H9 (cell line): Measurements from ENCODE around the gene EHBP1. TPM values are rescaled to one million over a fixed set of nuclear protein-coding genes. Genes with fewer than 3 reads are reported as not detected.

Source experiments
- DNase-seq: peaks from one replicate; pipeline ENCODE4 v3.0.0-alpha.2; 2017
- H2AFZ ChIP-seq: one replicate; pipeline ENCODE4 v1.6.1; 2013; ENCODE audit warnings: mild to moderate bottlenecking, low read length, control low read depth, moderate library complexity
- H2AK5ac ChIP-seq: 2 replicates; pipeline ENCODE4 v1.6.1; 2013; ENCODE audit warnings: low read length, control low read depth, mixed read lengths; ENCODE audit not compliant: insufficient read length
- H2BK120ac ChIP-seq: one replicate; pipeline ENCODE4 v1.6.1; 2013; ENCODE audit warnings: low read depth, mild to moderate bottlenecking, low read length, control low read depth, inconsistent platforms; ENCODE audit not compliant: poor library complexity, severe bottlenecking
- H2BK12ac ChIP-seq: 2 replicates; pipeline ENCODE4 v1.6.1; 2013; ENCODE audit warnings: low read length, control low read depth, mixed read lengths, low read depth; ENCODE audit not compliant: insufficient read length
- H2BK15ac ChIP-seq: 2 replicates; pipeline ENCODE4 v1.6.1; 2013; ENCODE audit warnings: low read depth, low read length, control low read depth
- H2BK20ac ChIP-seq: one replicate; pipeline ENCODE4 v1.6.1; 2013; ENCODE audit warnings: low read depth, mild to moderate bottlenecking, low read length, control low read depth, inconsistent platforms; ENCODE audit not compliant: poor library complexity, severe bottlenecking
- H2BK5ac ChIP-seq: 2 replicates; pipeline ENCODE4 v1.6.1; 2013; ENCODE audit warnings: low read length, control low read depth, mixed read lengths; ENCODE audit not compliant: insufficient read length
- H3K14ac ChIP-seq: 2 replicates; pipeline ENCODE4 v1.6.1; 2013; ENCODE audit warnings: low read length, control low read depth; ENCODE audit not compliant: insufficient read depth
- H3K18ac ChIP-seq: 2 replicates; pipeline ENCODE4 v1.6.1; 2013; ENCODE audit warnings: low read depth, mild to moderate bottlenecking, mixed read lengths, low read length, control low read depth; ENCODE audit not compliant: insufficient read length
- H3K23ac ChIP-seq: 2 replicates; pipeline ENCODE4 v1.6.1; 2013; ENCODE audit warnings: low read length, control low read depth, mixed read lengths, low read depth; ENCODE audit not compliant: insufficient read length
- H3K23me2 ChIP-seq: 2 replicates; pipeline ENCODE4 v1.6.1; 2013; ENCODE audit warnings: low read depth, mild to moderate bottlenecking, mixed read lengths, low read length, control low read depth; ENCODE audit not compliant: insufficient read length, poor library complexity, severe bottlenecking
- H3K27ac ChIP-seq: 2 replicates; pipeline ENCODE4 v1.5.1; 2013; ENCODE audit warnings: low read length, control low read depth, mixed read lengths, low read depth; ENCODE audit not compliant: insufficient read length
- H3K27me3 ChIP-seq: 2 replicates; pipeline ENCODE4 v1.6.1; 2013; ENCODE audit warnings: low read length, control low read depth, inconsistent platforms; ENCODE audit not compliant: insufficient read depth
- H3K4ac ChIP-seq: 2 replicates; pipeline ENCODE4 v1.6.1; 2013; ENCODE audit warnings: low read depth, mild to moderate bottlenecking, control low read depth, inconsistent platforms, low read length, moderate library complexity
- H3K4me1 ChIP-seq: 2 replicates; pipeline ENCODE4 v1.6.1; 2013; ENCODE audit warnings: low read length, control low read depth, inconsistent platforms; ENCODE audit not compliant: insufficient read depth
- H3K4me2 ChIP-seq: 2 replicates; pipeline ENCODE4 v1.6.1; 2013; ENCODE audit warnings: low read length, control low read depth, mixed read lengths; ENCODE audit not compliant: insufficient read length, insufficient read depth
- H3K56ac ChIP-seq: 2 replicates; pipeline ENCODE4 v1.6.1; 2013; ENCODE audit warnings: low read depth, mild to moderate bottlenecking, mixed read lengths, low read length, control low read depth; ENCODE audit not compliant: insufficient read length
- H3K79me1 ChIP-seq: 2 replicates; pipeline ENCODE4 v1.6.1; 2013; ENCODE audit warnings: low read depth, mild to moderate bottlenecking, moderate library complexity, low read length, control low read depth, inconsistent platforms; ENCODE audit not compliant: insufficient read depth, poor library complexity, severe bottlenecking
- H3K79me2 ChIP-seq: 2 replicates; pipeline ENCODE4 v1.6.1; 2013; ENCODE audit warnings: low read length, control low read depth, inconsistent platforms; ENCODE audit not compliant: insufficient read depth
- H3K9ac ChIP-seq: 2 replicates; pipeline ENCODE4 v1.6.1; 2013; ENCODE audit warnings: low read length, control low read depth, mixed read lengths; ENCODE audit not compliant: insufficient read length; ENCODE audit errors: extremely low read depth
- H3K9me3 ChIP-seq: one replicate; pipeline ENCODE4 v1.6.1; 2013; ENCODE audit warnings: low read depth, low read length, inconsistent platforms; ENCODE audit not compliant: control insufficient read depth
- H3T11ph ChIP-seq: one replicate; pipeline ENCODE4 v1.6.1; 2013; ENCODE audit warnings: mild to moderate bottlenecking, low read length, control low read depth, inconsistent platforms
- H4K20me1 ChIP-seq: one replicate; pipeline ENCODE4 v1.6.1; 2013; ENCODE audit not compliant: control insufficient read depth, insufficient read length, insufficient read depth
- H4K5ac ChIP-seq: 2 replicates; pipeline ENCODE4 v1.6.1; 2013; ENCODE audit warnings: low read depth, mild to moderate bottlenecking, mixed read lengths, low read length, control low read depth; ENCODE audit not compliant: insufficient read length
- H4K8ac ChIP-seq: replicated peaks from 2 replicates; pipeline ENCODE4 v1.6.1; 2013; ENCODE audit warnings: low read length, control low read depth, mixed read lengths, low read depth; ENCODE audit not compliant: insufficient read length
- H4K91ac ChIP-seq: 2 replicates; pipeline ENCODE4 v1.6.1; 2013; ENCODE audit warnings: low read depth, mild to moderate bottlenecking, moderate library complexity, mixed read lengths, low read length, control low read depth; ENCODE audit not compliant: insufficient read length
- H3K27ac Mint-ChIP-seq, 3 experiments: 2 replicates in 2 of 3; 3 replicates in 1 of 3; pipeline ENCODE4 v1.8.0; 2020 to 2021; ENCODE audit warnings: mixed read lengths in 3 of 3, mild to moderate bottlenecking in 1 of 3, moderate library complexity in 1 of 3
- H3K27me3 Mint-ChIP-seq: 2 replicates; pipeline ENCODE4 v1.8.0; 2021; ENCODE audit warnings: low read depth, mild to moderate bottlenecking, moderate library complexity, mixed read lengths
- H3K36me3 Mint-ChIP-seq, 3 experiments: 2 replicates in 2 of 3; 3 replicates in 1 of 3; pipeline ENCODE4 v1.8.0; 2020 to 2021; ENCODE audit warnings: low read depth in 3 of 3, mixed read lengths in 3 of 3; ENCODE audit not compliant: insufficient read depth in 1 of 3
- H3K4me1 Mint-ChIP-seq, 2 experiments: 2 replicates each; pipeline ENCODE4 v1.8.0; 2020; ENCODE audit warnings: mixed read lengths in 2 of 2
- H3K4me3 Mint-ChIP-seq, 2 experiments: 2 replicates in 1 of 2; 3 replicates in 1 of 2; pipeline ENCODE4 v1.8.0; 2020 to 2021; ENCODE audit warnings: mild to moderate bottlenecking in 2 of 2, mixed read lengths in 2 of 2, moderate library complexity in 1 of 2
- H3K9me3 Mint-ChIP-seq, 2 experiments: 2 replicates in 1 of 2; 3 replicates in 1 of 2; pipeline ENCODE4 v1.8.0; 2020; ENCODE audit warnings: mild to moderate bottlenecking in 2 of 2, mixed read lengths in 2 of 2, moderate library complexity in 1 of 2
- CTCF ChIP-seq: fragments of 200-600 bp; sonication (generic); conservative IDR thresholded peaks from 3 replicates; pipeline ENCODE4 v1.8.0; 2021; ENCODE audit warnings: antibody characterized with exemption, mild to moderate bottlenecking
- total RNA-seq: library from RNA; stranded (reverse); gene quantifications from 2 replicates; pipeline ENCODE4 v1.2.1, GENCODE V29; 2021

Gene EHBP1
- total RNA-seq, 1 experiment from 2014 or later, result 35.6 TPM

GRCh38 chr2:62675062-62675461 lies 30.5 kb upstream of the EHBP1 start:
- Mint-ChIP-seq H3K4me3 (no peak overlapping the region), H3K36me3 (no peaks in the 10 kb centered on the region), H3K27me3 (no peaks in the 10 kb centered on the region), H3K27ac (no peak overlapping the region), H3K9me3 (no peaks in the 10 kb centered on the region), H3K4me1 (peaks cover 4 to 16% of the 10 kb centered on the region in 2 experiments)
- no peak overlapping the region for H3K4ac ChIP-seq
- DNase-seq, result no peak
- H4K20me1 ChIP-seq, result no peaks in the 10 kb centered on the region
- H2BK12ac ChIP-seq, result no peak overlapping the region
- H2BK20ac ChIP-seq, result no peak overlapping the region
- H3K9me3 ChIP-seq, result no peaks in the 10 kb centered on the region
- H3K18ac ChIP-seq, result no peak overlapping the region
- no peak overlapping the region for H4K8ac ChIP-seq
- H3K23me2 ChIP-seq, result no peaks in the 10 kb centered on the region
- H4K5ac ChIP-seq, result no peak overlapping the region
- H3K27me3 ChIP-seq, result no peaks in the 10 kb centered on the region
- H3T11ph ChIP-seq, result no peak overlapping the region
- H2BK5ac ChIP-seq, result no peak overlapping the region
- H3K23ac ChIP-seq, result no peak overlapping the region
- H2AK5ac ChIP-seq, result no peak overlapping the region
- H3K9ac ChIP-seq, result no peak overlapping the region
- H3K14ac ChIP-seq, result no peak overlapping the region
- no peak overlapping the region for H4K91ac ChIP-seq
- no peak for TF ChIP-seq CTCF
- no peak overlapping the region for H2BK15ac ChIP-seq
- no peak overlapping the region for H2BK120ac ChIP-seq
- no peaks in the 10 kb centered on the region for H3K79me2 ChIP-seq
- no peak overlapping the region for H3K27ac ChIP-seq
- no peak overlapping the region for H3K4me2 ChIP-seq
- no peak overlapping the region for H2AFZ ChIP-seq
- no peaks in the 10 kb centered on the region for H3K79me1 ChIP-seq
- peaks cover 2% of the 10 kb centered on the region; the same call in 1 of the 2 replicates for H3K4me1 ChIP-seq
- no peak overlapping the region for H3K56ac ChIP-seq
